NCI-H82 treated with DMSO at 0.1 percent for 48 hours (cell line): Measurements from ENCODE around the gene ZNF593OS.

Experiments used
- DNase-seq: peaks from one replicate; lab custom pipeline; 2025; ENCODE audit not compliant: unreplicated experiment; lab: John Stamatoyannopoulos, UW

ZNF593OS gene

DNA sequence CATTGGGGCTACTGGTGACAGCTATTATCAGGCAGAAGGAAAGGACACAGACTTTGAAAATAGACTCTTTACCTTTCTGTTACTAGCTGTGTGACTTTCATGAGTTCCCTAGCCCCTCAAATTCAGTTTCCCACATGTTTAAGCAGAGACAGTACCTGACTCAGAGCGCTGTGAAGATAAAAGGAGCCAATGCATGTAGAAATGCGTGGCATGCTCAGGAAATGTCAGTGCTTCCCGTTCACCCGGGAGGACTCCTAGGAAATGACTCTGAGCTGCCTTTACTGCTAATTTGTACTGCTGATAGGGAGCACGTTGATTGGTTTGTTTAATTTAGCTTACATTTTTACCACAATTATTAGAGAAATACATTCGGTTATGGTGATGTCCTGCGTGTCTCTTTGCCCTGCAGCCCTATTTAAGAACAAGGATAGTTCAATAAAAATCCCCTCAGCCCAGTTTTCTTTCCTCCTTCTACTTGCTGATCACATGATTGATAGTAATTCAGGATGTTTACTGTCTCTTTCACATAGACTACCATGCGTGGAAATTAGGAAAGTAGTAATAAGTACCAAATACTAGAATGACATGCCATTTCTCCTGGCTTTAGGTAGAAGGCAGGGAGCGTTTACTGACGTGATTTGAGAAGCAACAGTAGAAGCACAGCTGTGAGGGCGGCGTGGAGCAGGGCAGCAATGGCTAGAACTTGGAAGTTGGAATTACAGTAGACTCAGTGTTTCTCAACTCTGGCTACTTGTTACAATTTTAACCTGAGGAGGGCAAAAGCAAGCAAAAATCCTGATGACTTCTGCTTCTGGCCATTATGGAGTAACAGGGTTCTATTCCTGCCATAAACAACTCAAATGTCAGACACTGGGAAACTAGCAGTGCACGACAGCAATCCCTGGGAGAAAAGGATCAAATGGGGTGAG, 44.1 kb downstream of the ZNF593OS start:
- no peak for DNase-seq

DNA sequence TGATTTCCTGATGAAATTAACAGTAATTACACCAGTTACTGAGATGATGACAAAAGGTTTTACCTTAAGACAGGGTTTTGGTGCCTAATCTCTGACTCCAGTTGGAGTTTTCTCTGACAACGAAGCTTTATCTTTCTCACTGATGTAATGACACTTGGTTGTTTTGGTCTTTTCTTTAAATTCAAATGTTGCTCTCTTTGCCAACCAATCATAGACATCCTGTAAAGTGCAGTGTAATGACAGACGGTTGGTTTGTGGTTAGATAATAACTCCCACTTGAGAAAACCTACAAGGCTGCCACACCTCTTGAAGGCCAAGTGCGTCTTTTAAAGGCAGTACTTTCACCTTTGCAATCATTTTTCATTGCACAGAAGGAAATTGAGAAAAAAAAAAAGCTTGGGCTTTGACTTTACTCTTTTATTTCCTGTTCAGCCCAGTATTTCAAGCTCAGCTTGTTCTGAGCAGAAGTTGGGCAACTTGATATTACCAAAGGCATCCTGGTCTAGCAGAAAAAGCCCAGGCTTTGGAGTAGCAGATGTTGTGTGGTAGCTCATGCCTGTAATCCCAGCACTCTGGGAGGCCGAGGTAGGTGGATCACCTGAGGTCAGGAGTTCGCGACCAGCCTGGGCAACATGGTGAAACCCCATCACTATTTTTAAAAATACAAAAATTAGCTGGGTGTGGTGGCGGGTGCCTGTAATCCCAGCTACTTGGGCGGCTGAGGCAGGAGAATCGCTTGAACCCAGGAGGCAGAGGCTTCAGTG, 45.1 kb downstream of the ZNF593OS start:
- DNase-seq: no peak

DNA sequence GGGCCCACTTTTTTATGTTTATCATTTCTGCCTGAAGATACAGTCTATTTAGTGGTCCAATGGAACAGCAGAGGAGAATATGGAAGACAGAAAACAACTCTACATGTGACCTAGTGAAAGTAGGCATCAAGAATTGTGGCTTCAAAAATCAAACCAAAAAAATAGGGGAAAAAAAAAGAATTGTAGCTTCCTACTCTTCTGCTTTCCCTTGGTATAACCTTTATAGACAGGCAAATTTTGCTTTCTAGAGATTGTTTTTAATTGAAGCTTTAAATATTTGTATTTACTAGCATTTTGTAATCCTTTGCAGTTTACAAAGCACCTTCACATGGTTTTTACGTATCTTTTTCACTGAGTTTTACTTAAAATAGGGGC, 45.7 kb downstream of the ZNF593OS start:
- no peak for DNase-seq

DNA sequence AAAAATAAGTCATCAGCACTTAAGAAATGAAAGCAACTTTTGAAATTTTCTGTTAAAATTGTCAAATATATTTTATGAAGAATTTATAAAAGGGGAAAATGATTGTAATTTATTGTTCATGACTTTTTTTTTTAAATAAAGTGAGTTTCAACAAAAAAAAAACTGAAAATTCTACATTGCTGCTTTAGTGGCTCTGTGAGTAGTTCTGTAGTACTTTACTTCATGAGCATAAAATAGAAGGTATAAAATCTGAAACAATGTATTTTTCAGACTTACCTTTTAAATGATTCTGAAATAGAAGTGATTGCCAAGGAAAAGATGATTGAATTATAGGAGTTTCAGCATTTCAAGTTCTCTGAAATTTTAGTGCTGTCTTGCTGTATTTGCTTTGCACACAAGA, 46.2 kb downstream of the ZNF593OS start:
- DNase-seq: no peak

DNA sequence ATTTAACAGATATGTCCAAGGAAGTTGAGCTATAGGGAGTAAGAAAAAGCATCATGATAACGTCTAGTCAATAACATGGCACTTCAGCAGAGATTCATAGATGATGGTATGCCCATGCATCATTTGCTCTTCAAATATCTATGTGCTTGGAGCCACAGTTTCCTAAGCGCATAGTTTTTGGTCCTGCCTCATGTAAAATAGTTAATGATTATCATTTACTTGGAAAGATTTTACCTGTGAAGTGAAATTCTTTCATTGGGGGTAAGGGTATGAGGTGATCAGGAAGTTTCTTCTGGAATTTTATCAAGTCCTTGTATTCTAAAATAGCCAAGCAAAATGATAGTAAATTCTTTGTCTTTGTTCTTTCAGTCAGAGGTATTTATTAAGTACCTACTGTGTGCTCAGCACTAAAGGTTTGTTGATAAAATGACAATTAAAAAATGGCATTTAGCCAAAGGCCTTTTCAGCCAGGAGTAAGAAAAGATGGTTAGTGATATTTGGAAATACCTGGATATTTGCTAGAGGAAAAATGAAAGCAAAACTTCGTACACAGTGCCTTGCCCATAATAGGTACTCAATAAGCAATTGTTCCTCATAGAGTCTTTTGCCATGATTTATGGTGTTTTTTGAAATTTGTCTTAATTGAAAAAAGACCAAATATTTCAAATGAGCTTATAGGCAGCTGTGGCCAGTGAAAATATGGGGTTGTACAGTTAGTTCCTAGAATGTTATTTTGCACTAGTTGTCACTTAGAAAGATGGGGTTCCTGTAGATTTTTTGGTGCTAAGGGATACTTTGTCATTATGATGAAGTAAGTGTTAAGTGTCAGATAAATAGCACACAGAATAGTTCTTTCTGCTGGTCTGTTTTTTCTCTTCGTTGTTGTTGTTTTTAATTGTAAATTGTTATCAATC, 47.0 kb downstream of the ZNF593OS start:
- DNase-seq: no peak

DNA sequence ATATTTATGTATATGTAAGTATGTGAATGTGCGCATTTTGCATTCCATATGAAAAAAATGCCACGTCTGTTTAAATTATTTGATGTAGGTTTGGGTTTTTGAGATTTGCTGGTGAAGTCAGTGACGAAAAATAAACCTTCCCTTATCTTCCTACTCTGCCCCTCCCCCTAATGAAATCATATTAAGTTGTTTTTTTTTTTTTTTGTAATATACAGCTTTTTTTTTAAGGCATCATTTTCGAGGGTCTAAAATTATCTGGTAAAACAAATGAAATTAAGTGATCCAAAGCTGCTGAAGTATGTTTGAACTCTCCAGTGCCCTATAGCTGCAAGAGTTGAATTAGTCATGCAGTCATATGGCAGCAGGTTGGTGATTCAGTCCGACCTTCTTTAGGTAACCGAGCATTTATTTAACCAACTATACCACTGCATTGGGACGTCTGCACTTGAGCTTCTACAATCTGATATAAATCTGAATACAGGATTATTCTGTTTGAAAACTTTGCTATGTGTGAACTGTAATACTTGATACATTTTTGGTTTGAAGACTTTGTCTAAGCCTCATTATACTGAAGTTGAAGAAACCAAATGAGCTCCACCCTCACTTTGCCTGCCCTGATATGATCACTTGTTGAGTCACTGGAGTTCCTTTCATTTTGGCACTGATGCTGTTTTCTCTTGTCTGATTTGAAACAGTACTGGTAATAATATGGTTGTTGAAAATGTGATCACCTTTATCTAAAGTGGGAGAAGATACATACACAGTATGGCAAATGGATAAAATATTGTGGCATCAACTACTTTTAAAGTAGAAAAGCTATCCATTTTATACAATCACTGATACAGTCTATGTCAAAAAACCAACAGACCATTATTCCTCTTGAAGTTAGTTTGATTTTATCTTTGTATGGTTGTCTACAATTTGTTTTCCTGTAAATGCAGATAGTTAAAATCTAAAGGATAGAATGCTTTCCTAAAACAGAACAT, 48.4 kb downstream of the ZNF593OS start:
- DNase-seq: no peak

DNA sequence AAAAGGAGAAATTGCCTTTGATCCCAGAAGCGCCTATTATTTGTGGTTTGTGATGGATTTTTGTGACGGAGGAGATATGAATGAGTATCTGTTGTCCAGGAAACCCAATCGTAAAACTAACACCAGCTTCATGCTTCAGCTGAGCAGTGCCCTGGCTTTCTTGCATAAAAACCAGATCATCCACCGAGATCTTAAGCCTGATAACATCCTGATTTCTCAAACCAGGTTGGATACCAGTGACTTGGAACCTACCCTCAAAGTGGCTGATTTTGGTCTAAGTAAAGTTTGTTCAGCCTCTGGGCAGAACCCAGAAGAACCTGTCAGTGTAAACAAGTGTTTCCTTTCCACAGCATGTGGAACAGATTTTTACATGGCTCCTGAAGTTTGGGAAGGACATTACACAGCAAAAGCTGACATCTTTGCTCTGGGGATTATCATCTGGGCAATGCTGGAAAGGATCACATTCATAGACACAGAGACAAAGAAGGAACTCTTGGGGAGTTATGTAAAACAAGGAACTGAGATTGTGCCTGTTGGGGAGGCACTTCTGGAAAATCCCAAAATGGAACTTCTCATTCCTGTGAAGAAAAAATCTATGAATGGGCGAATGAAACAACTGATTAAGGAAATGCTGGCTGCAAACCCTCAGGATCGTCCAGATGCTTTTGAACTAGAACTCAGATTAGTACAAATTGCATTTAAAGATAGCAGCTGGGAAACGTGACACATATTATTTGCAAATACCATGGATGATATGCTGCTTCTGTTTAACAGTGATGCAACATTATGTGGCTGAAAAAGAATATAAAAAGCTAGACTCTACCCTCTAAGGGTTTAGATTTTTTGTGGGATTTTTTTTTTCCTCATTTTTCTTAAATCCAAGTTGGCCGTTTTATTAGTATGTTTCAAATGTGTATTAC, 49.5 kb downstream of the ZNF593OS start:
- DNase-seq: no peak

DNA sequence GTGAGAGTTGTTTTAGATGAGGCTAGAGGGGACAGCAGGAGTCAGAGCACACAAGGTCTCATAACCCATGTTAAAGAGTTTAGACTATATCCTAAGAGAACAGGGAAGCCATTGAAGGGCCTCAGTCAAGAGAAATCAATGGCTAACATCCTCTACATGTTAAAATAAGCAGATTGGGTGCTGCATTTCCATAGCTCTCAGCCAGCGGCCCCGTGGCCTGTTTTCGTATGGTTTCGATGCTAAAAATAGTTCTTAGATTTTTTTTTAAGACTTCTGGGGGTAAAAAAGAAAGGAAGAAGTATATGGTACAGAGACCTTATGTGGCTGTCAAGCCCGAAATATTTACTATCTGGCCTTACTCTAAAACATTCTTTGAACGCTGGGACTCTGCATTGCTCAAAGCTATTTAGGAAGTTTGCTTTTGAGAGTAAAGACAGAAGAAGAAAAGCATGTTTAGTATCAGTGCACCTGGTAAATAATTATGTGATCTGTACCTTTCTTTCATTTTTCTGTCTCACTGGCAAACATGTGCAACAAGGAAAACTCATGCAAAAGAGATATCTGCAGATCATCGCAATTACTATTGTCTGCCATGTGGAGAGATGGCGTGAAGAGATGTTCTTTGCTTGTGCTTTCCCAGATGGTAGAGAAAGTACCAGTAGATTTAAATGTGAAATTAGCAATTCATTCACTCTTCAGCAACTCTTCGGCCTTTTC, 51.6 kb downstream of the ZNF593OS start:
- DNase-seq: no peak
